Measurements from ENCODE around the gene MED29.

GRCh38 chr19:39386557-39386956 is 4.6 kb upstream of the MED29 start:
- TF ChIP-seq CTCF (IDR thresholded peaks at IDR 0.05) (no peak), EZH2 (IDR thresholded peaks at IDR 0.05) (no peak)
